Right cardiac atrium (tissue), 5 donors: ENCODE data around the gene CILP2. TPM values are rescaled to one million over a fixed set of nuclear protein-coding genes. Genes with fewer than 3 reads are reported as not detected.
A peak's percentile ranks its signal among the peaks of the same experiment; 100 is the strongest.

ENCODE experiments used
- ATAC-seq, 2 donors: fragments of 200-7000 bp; cut with Tn5 transposase; one replicate each; pipeline versions ENCODE4 v1.8.0 to v1.9.1; 2020; ENCODE audit warnings: moderate library complexity in 2 of 2, mild to moderate bottlenecking in 1 of 2
- DNase-seq, 3 donors: peaks; one replicate each; pipeline ENCODE4 v3.0.0-alpha.2; 2020
- H3K27ac ChIP-seq: one replicate; pipeline ENCODE4 v1.5.1; 2013; ENCODE audit warnings: mild to moderate bottlenecking, low read length, control low read depth, moderate library complexity
- H3K27me3 ChIP-seq: one replicate; pipeline ENCODE4 v1.6.1; 2013; ENCODE audit not compliant: control insufficient read depth, insufficient read depth
- H3K4me1 ChIP-seq: one replicate; pipeline ENCODE4 v1.6.1; 2013; ENCODE audit warnings: low read length; ENCODE audit not compliant: control insufficient read depth, insufficient read depth
- H3K4me3 ChIP-seq: one replicate; pipeline ENCODE4 v1.5.1; 2013; ENCODE audit warnings: low read length, control low read depth
- H3K9me3 ChIP-seq: one replicate; pipeline ENCODE4 v1.6.1; 2013; ENCODE audit warnings: low read length; ENCODE audit not compliant: control insufficient read depth
- WGBS: extraction: QIAGEN DNeasy Blood & Tissue Kit; methylation state at CpG from one replicate; pipeline ENCODE4 v1.1.7; 2013; 5-methylcytosine and 5-hydroxymethylcytosine counted together
- intact Hi-C, 4 donors: fragments of 100-400 bp; cut with DNase I; formaldehyde crosslinking; loops; one replicate each; pipeline versions ENCODE4 v1.11.0 to v1.14.0; 2022 to 2023
- polyA plus RNA-seq: library from polyadenylated mRNA; stranded (reverse); fragments of 200-250 nt; gene quantifications from one replicate; pipeline ENCODE4 v1.2.3, GENCODE V29; 2013
- total RNA-seq, 4 donors: library from RNA; stranded (reverse); fragmentation: NEBNext Ultra II Directional; extraction: Animal tissue kit (Norgen Biotek cat#: 25700); gene quantifications; one replicate each; pipeline ENCODE4 v1.2.1, GENCODE V29; 2021
- donor health status: healthy with polysubstance abuse.
- donor health status: DM: no; HTN: yes; CAD: no.
- donor health status: DM: no; HTN: no; CAD: no.
- donor health status: DM: no; HTN: yes; CAD: no; lungs with severe emphysema.
- donor health status: DM: yes; HTN: yes; CAD: no.

The CILP2 gene
- total and polyA plus RNA-seq, 5 donors = 0.05 to 0.39 (median 0.12) TPM

DNA sequence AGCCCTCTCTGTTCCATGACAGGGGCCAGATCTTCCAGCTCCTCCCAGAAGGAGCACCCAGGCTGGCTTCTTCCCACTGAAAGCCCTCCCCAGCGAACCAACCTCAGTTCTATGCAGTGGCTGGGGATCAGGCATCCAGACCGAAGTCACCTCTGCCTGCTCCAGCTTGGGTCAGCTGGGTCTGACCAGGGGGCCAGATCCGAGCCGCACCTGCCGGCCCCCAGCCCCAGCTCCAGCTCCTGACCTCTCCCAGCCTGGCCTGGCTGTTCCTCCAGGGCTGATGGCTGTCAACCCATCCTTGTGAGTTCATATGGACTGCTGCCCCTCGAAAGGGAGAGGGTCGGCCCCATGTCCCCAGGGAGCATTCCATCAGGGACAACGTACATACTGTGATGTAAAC is 30.7 kb upstream of the CILP2 start:
- H3K4me3 ChIP-seq = no peak overlapping the region
- H3K27me3 ChIP-seq = no peaks in the 10 kb centered on the region
- no peaks in the 10 kb centered on the region for H3K9me3 ChIP-seq
- DNase-seq = peak in 1 of 3 donors; percentile 22
- intact Hi-C loops = no loop called here
- H3K27ac ChIP-seq = no peak overlapping the region
- no peaks in the 10 kb centered on the region for H3K4me1 ChIP-seq
- 80% methylated on average over 8 of the region's 8 CpGs for WGBS
- ATAC-seq = no peak

- WGBS = 79% methylated on average over 11 of the region's 11 CpGs
- DNase-seq (peak in 1 of 3 donors; percentile 14), ATAC-seq (peak in 1 of 2 donors; percentile 4)
- intact Hi-C loops = no loop called here
- Histone ChIP-seq H3K27ac (no peak overlapping the region), H3K9me3 (no peaks in the 10 kb centered on the region), H3K27me3 (no peaks in the 10 kb centered on the region), H3K4me3 (no peak overlapping the region), H3K4me1 (no peaks in the 10 kb centered on the region)
These were observed 29.8 kb upstream of the CILP2 start for GRCh38 chr19:19508217-19508616.

GRCh38 chr19:19510432-19510831 is 27.6 kb upstream of the CILP2 start:
- Histone ChIP-seq H3K4me1 (no peaks in the 10 kb centered on the region), H3K27ac (no peak overlapping the region), H3K27me3 (no peaks in the 10 kb centered on the region), H3K4me3 (no peak overlapping the region), H3K9me3 (no peaks in the 10 kb centered on the region)
- ATAC-seq (no peak), DNase-seq (peak in 1 of 3 donors; percentile 20)
- intact Hi-C loops = no loop called here
- WGBS = 33% methylated on average over 6 of the region's 6 CpGs

DNA sequence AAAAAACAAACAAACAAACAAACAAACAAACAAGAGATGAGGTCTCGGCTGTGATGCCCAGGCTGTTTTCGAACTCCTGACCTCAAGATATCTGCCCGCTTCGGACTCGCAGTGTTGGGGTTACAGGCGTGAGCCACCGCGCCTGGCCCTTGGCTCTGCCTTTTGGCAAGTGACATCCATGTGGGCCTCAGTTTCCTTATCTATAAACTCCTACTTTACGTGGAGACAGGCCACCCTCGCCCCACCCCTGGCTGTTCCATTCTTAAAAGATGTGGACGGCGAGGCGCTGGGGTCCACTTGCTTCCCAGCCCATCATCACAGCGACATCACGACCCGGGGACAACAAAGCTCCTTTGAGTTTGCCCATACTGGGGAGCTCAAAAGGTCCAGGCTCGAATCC is 24.4 kb upstream of the CILP2 start:
- H3K27ac ChIP-seq = no peak overlapping the region
- intact Hi-C loops = no loop called here
- no peaks in the 10 kb centered on the region for H3K9me3 ChIP-seq
- DNase-seq = peak in 1 of 3 donors; percentile 63
- 78% methylated on average over 17 of the region's 17 CpGs for WGBS
- H3K27me3 ChIP-seq = no peaks in the 10 kb centered on the region
- no peak overlapping the region for H3K4me3 ChIP-seq
- peaks cover 1% of the 10 kb centered on the region for H3K4me1 ChIP-seq
- no peak for ATAC-seq

- WGBS = 14% methylated on average over 46 of the region's 46 CpGs
- H3K27me3 ChIP-seq = no peaks in the 10 kb centered on the region
- H3K4me1 ChIP-seq = peaks cover 1% of the 10 kb centered on the region
- intact Hi-C loops = no loop called here
- H3K9me3 ChIP-seq = no peaks in the 10 kb centered on the region
- DNase-seq (peak; percentile 90 to 96 (median 95)), ATAC-seq (peak; percentile 51 to 52)
- no peak overlapping the region for H3K4me3 ChIP-seq
- no peak overlapping the region for H3K27ac ChIP-seq
These were observed 23.8 kb upstream of the CILP2 start for GRCh38 chr19:19514215-19514657.

DNA sequence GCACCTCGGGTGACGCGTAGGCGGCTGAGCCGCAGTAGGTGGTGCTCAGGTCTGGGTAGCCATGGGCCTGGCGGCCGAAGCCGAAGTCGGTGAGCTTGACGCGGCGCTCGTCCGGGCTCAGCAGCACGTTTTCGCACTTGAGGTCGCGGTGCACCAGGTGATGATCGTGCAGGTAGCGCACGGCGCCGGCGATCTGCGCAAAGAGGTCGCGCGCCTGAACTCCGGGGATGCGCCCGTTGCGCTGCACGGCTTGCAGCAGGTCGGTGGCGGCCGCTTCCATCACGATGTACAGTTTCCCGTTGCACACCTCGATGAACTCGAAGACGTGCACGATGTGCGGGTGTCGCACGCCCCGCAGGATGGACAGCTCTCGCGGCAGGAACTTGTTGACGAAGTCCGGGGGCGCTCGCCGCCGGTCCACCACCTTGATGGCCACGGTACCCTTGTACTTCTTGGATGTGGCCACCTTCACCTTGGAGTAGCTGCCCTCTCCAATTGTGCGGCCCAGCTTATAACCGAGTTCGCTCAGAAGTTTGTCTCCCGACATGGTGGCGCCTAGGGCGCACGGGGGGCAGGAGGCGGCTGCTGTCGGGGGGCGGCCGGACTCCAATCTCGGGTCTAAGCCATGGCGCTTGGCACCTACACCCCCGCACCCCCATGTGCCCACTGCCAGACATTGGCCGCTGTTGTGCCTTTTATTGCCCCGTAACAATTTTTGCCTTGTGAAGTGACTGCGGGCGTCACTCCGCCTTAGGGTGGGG is 23.0 kb upstream of the CILP2 start, which contains the start of gene TSSK6:
Gene TSSK6, minus strand, starts transcription at position 668 of the 761 bp plus-strand sequence. Its CDS starts 121 bp downstream, at position 547.
- ATAC-seq (peak; percentile 0 to 2), DNase-seq (peak in 1 of 3 donors; percentile 76)
- WGBS = 79% methylated on average over 74 of the region's 74 CpGs
- Histone ChIP-seq H3K4me1 (peaks cover 1% of the 10 kb centered on the region), H3K27ac (peak within 1 kb of the TSS; percentile 82), H3K4me3 (peak within 1 kb of the TSS; percentile 79), H3K27me3 (no peaks in the 10 kb centered on the region), H3K9me3 (no peaks in the 10 kb centered on the region)
- intact Hi-C loops = no loop called here

DNA sequence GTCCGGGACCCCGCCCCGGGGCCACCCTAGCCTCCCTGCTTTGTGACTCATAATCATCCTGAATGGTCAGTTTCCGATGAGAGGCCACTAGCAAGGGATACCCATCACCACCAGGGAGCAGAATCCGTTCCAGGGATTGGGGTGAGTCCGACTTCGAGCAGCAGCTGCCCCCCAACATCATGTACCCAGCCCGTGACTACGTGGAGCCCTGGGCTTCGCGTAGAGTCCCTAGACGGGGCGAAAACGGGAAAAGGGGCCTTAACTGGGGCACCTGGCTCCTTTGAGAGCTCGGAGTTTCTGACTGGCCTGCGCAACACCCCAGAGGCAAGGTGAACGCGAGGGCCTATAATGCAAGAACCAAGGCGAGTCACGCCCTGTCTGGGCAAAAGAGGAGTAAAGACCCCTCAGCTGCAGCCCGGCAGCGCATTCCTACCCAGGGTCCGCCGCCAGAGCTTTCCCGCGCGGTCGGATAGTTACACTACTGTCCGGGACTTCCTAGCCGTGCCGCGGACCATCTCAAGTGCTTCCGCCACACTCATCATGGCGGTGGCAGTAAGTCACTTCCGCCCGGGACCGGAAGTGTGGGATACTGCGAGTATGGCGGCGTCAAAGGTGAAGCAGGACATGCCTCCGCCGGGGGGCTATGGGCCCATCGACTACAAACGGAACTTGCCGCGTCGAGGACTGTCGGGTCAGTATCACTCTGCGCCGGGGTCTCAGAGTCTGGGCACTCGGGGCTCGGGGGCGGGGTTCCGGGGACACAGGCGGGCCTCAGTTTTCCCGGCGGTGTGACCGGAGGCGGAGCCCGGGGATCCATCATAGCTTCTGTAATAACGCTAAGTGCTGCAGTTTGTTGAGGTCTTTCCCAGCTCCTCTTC is 22.2 kb upstream of the CILP2 start, which contains the start of gene NDUFA13:
Gene NDUFA13, plus strand, starts transcription at position 584 of the 878 bp plus-strand sequence. Its CDS starts 14 bp downstream, at position 598.
- no peaks in the 10 kb centered on the region for H3K27me3 ChIP-seq
- no peaks in the 10 kb centered on the region for H3K9me3 ChIP-seq
- peak within 1 kb of the TSS; percentile 79 for H3K4me3 ChIP-seq
- intact Hi-C loops = no loop called here
- 5% methylated on average over 61 of the region's 61 CpGs for WGBS
- H3K4me1 ChIP-seq = peaks cover 1% of the 10 kb centered on the region
- ATAC-seq (peak; percentile 91 to 92), DNase-seq (peak; percentile 92 to 97 (median 97))
- peak within 1 kb of the TSS; percentile 82 for H3K27ac ChIP-seq

GRCh38 chr19:19517235-19517619 is 20.8 kb upstream of the CILP2 start:
- Histone ChIP-seq H3K4me1 (peaks cover 1% of the 10 kb centered on the region), H3K4me3 (peak overlapping the region; percentile 79), H3K9me3 (no peaks in the 10 kb centered on the region), H3K27ac (no peak overlapping the region), H3K27me3 (no peaks in the 10 kb centered on the region)
- intact Hi-C loops = no loop called here
- DNase-seq (peak in 1 of 3 donors; percentile 43), ATAC-seq (no peak)
- 85% methylated on average over 10 of the region's 10 CpGs for WGBS

DNA sequence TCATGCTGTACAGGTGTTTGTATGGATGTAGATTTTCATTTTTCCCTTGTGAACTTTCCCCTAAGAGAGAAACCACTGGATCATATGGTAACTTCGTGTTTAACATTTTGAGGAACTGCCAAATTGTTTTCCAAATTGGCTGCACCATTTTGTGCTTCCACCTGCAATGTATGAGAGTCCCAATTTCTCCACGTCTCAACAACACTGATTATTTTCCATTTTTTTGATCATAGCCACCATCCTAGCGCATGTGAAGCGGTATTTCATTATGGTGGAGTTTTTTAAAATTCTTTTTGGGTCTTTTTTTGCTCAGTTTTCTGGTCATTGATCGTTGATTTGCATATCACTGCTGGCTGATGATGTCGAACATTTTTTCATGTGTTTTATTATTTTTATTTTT is 17.1 kb upstream of the CILP2 start:
- DNase-seq = no peak
- Histone ChIP-seq H3K4me1 (peaks cover 1% of the 10 kb centered on the region), H3K4me3 (no peak overlapping the region), H3K27ac (no peak overlapping the region), H3K27me3 (no peaks in the 10 kb centered on the region), H3K9me3 (no peaks in the 10 kb centered on the region)
- no peak for ATAC-seq
- 79% methylated on average over 6 of the region's 6 CpGs for WGBS
- intact Hi-C loops = no loop called here

- Histone ChIP-seq H3K27ac (no peak overlapping the region), H3K4me1 (no peaks in the 10 kb centered on the region), H3K9me3 (no peaks in the 10 kb centered on the region), H3K27me3 (no peaks in the 10 kb centered on the region), H3K4me3 (no peak overlapping the region)
- ATAC-seq (no peak), DNase-seq (no peak)
- intact Hi-C loops = no loop called here
- WGBS = 83% methylated on average over 3 of the region's 3 CpGs
These were observed 14.9 kb upstream of the CILP2 start for GRCh38 chr19:19523177-19523576.

- no peak for DNase-seq
- Histone ChIP-seq H3K27ac (no peak overlapping the region), H3K4me3 (no peak overlapping the region), H3K27me3 (no peaks in the 10 kb centered on the region), H3K4me1 (no peaks in the 10 kb centered on the region), H3K9me3 (no peaks in the 10 kb centered on the region)
- WGBS = 93% methylated on average over 7 of the region's 7 CpGs
- intact Hi-C loops = no loop called here
- ATAC-seq = no peak
These were observed 14.0 kb upstream of the CILP2 start for GRCh38 chr19:19524053-19524452.
